Medulla oblongata (tissue), 1 donor: Measurements from ENCODE around the gene PMIS2.

Source experiments
- DNase-seq: peaks from one replicate; pipeline ENCODE4 v3.0.0-alpha.2; 2015; ENCODE audit errors: extremely low spot score

PMIS2 gene

DNA sequence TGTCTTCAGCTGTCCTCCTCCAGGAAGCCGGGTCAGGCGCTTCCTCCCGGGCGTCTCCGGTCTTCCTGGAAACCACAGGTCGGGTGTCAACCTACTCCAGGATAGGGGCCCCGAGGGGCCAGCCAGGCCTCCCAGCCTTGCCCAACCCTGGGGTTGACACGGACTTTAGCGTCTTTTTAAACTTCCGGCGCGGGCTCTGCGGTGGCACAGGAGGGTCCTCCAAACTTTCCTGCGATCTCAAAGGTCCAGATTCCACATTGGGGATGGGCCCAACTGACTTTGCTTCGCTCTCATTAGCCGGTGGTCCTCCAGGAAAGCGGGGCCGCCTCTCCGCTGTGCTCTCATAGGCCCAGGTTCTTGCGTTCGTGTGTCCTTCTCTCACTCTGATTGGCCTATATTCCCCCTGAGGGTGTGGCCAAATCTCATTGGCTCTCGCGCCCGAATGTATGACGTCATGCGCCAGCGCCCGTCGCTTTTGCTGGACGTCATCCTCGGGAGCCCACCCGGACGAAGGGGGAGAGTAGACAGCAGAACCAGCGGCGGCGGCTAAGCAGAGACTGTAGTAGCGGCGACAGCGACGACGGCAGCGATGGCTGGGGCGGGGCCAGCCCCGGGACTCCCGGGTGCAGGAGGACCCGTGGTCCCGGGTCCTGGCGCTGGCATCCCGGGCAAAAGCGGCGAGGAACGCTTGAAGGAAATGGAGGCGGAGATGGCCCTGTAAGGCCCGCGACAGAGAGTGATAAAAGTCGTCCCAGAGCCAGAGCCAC is 42.8 kb downstream of the PMIS2 start, which contains the start of gene RBM42:
Gene RBM42, plus strand, starts transcription at position 472 of the 767 bp plus-strand sequence. Its CDS starts 118 bp downstream, at position 590.
- DNase-seq, result peak; percentile 99

GRCh38 chr19:35629332-35629633 is 43.3 kb downstream of the PMIS2 start:
- no peak for DNase-seq

DNA sequence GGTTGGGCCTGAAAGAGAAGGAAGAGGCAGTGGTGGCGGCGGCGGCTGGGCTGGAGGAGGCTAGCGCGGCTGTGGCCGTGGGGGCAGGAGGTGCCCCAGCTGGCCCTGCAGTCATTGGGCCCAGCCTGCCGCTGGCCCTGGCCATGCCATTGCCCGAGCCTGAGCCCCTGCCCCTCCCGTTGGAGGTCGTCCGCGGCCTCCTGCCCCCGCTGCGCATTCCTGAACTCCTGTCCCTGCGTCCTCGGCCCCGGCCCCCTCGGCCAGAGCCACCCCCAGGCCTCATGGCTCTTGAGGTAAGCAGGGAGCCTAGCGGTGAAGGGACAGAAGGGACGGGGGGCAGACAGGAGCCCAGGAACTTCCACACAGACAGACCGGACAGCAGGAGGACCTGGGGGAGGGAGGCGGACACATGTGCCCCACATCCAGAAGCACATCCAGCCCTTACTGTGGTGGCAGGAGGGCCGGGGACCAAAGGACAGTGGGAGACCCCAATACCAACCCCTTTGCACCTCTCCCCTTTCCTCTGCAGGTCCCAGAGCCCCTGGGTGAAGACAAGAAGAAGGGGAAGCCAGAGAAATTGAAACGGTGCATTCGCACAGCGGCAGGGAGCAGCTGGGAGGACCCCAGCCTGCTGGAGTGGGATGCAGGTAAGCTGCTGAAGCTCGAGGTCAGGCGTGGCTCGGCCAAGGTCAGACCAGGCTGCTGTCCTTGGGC is 47.9 kb downstream of the PMIS2 start:
- DNase-seq, result no peak

GRCh38 chr19:35636651-35637050 is 50.7 kb downstream of the PMIS2 start:
- DNase-seq, result no peak
